Measurements from ENCODE around the gene RPL28. TPM values are rescaled to one million over a fixed set of nuclear protein-coding genes. Genes with fewer than 3 reads are reported as not detected.

RPL28 gene
- total and polyA plus RNA-seq, 2 of the 4 experiments (the other 2 are of a cell fraction): 386 to 1,693 TPM

- no peak overlapping the region for H3K9ac ChIP-seq (ENCODE audit: low read depth, low read length)
- in situ Hi-C loops (cut with MboI; ENCODE audit: low sequenced_read_pairs): no loop called here
- H3K27ac ChIP-seq (ENCODE audit: insufficient read depth, low read length): no peak overlapping the region
- H2BK120ac ChIP-seq (ENCODE audit: low read depth, low read length): no peak overlapping the region
- H3K18ac ChIP-seq (ENCODE audit: low read depth, low read length): no peak overlapping the region
- no peak overlapping the region for H4K8ac ChIP-seq (ENCODE audit: low read depth in 2 of 2, low read length in 2 of 2)
- H4K5ac ChIP-seq (ENCODE audit: low read depth, low read length): no peak overlapping the region
- POLR2A ChIA-PET (ENCODE audit: unreplicated experiment): no interaction called here
- H4K20me1 ChIP-seq (ENCODE audit: insufficient read depth, low read length): no peaks in the 10 kb centered on the region
- no peaks in the 10 kb centered on the region for H3K4me1 ChIP-seq (ENCODE audit: control insufficient read depth, insufficient read depth, low read length)
- no peaks in the 10 kb centered on the region for H3K79me1 ChIP-seq (ENCODE audit: low read depth in 1 of 2, low read length in 2 of 2)
- no peak overlapping the region for H4K91ac ChIP-seq (ENCODE audit: insufficient read depth, low read depth, low read length)
- BruUV-seq (replicated peaks): no TSS peak
- H2BK15ac ChIP-seq (ENCODE audit: low read depth, low read length): no peak overlapping the region
- no peak overlapping the region for H3K4ac ChIP-seq (ENCODE audit: low read depth, low read length)
- no peak overlapping the region for H3K14ac ChIP-seq (replicated peaks; ENCODE audit: low read depth, low read length)
- CTCF ChIA-PET: no interaction called here
- no peak overlapping the region for H2AK5ac ChIP-seq (ENCODE audit: low read depth, low read length)
- H3K9me3 ChIP-seq (ENCODE audit: control insufficient read depth, insufficient read depth, low read length): no peaks in the 10 kb centered on the region; the same call in 1 of the 2 replicates
- intact Hi-C loops (cut with micrococcal nuclease): no loop called here
- 0 out of 2 replicates have a peak, but pooled peaks cover 4% of the 10 kb centered on the region for H3K9me1 ChIP-seq (ENCODE audit: insufficient read depth, low read length)
- dilution Hi-C loops (cut with HindIII; ENCODE audit: low sequenced_read_pairs, unreplicated experiment): no loop called here
- no peak for TF ChIP-seq MAZ (IDR thresholded peaks at IDR 0.05; ENCODE audit: borderline replicate concordance, low read depth, low read length)
- no peak for TF ChIP-seq MAFK (IDR thresholded peaks at IDR 0.05; ENCODE audit: low read depth, low read length)
- TF ChIP-seq BHLHE40 (IDR thresholded peaks at IDR 0.05; ENCODE audit: low read depth, low read length): no peak
- TF ChIP-seq RCOR1 (IDR thresholded peaks at IDR 0.05; ENCODE audit: insufficient replicate concordance, low read length): no peak
- no peak for TF ChIP-seq POLR2A (IDR thresholded peaks at IDR 0.05; ENCODE audit: low read depth, low read length)
- no peak for TF ChIP-seq USF2 (IDR thresholded peaks at IDR 0.05; ENCODE audit: low read depth, low read length)
- TF ChIP-seq NFE2L2 (IDR thresholded peaks at IDR 0.05; ENCODE audit: low read depth, low read length): no peak
- no peak for TF ChIP-seq SMC3 (IDR thresholded peaks at IDR 0.05; ENCODE audit: low read depth, low read length)
- TF ChIP-seq, protein P1, sequence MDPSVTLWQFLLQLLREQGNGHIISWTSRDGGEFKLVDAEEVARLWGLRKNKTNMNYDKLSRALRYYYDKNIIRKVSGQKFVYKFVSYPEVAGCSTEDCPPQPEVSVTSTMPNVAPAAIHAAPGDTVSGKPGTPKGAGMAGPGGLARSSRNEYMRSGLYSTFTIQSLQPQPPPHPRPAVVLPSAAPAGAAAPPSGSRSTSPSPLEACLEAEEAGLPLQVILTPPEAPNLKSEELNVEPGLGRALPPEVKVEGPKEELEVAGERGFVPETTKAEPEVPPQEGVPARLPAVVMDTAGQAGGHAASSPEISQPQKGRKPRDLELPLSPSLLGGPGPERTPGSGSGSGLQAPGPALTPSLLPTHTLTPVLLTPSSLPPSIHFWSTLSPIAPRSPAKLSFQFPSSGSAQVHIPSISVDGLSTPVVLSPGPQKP (IDR thresholded peaks at IDR 0.05; ENCODE audit: borderline replicate concordance, low read depth, low read length): no peak
- no peak for TF ChIP-seq RFX5 (IDR thresholded peaks at IDR 0.05; ENCODE audit: low read depth, low read length)
- no peak for TF ChIP-seq CEBPB (IDR thresholded peaks at IDR 0.05; ENCODE audit: low read depth, low read length)
- TF ChIP-seq CHD1 (IDR thresholded peaks at IDR 0.05; ENCODE audit: low read depth, low read length): no peak
- no peak for TF ChIP-seq RAD21 (IDR thresholded peaks at IDR 0.05; ENCODE audit: low read length)
- no peak for TF ChIP-seq FOS (IDR thresholded peaks at IDR 0.05; ENCODE audit: low read depth, low read length)
- no peak for TF ChIP-seq CTCF (conservative IDR thresholded peaks at IDR 0.05; ENCODE audit: low read depth, low read length)
- no peak overlapping the region for H3K4me2 ChIP-seq (ENCODE audit: low read depth, low read length)
- H2BK20ac ChIP-seq (ENCODE audit: low read depth, low read length): no peak overlapping the region
- H3K4me3 ChIP-seq (ENCODE audit: insufficient read depth, low read depth, low read length): no peak overlapping the region
- no peak overlapping the region for H3K56ac ChIP-seq (ENCODE audit: extremely low read depth, insufficient read depth, low read length)
- no peak overlapping the region for H2AFZ ChIP-seq (replicated peaks; ENCODE audit: low read length, poor library complexity)
- H2AK9ac ChIP-seq (replicated peaks; ENCODE audit: low read depth, low read length, poor library complexity): no peak overlapping the region
- WGBS, 2 experiments (ENCODE audit: extremely low coverage in 2 of 2, insufficient read length in 1 of 2): no CpG with 5 or more reads among the region's 2 CpGs
- H3K27me3 ChIP-seq (ENCODE audit: control insufficient read depth, insufficient read depth, low read length): peaks cover 17% of the 10 kb centered on the region
- DNase-seq (no peak), ATAC-seq (ENCODE audit: low read depth) (no peak)
- no peaks in the 10 kb centered on the region for H3K36me3 ChIP-seq (ENCODE audit: control insufficient read depth, insufficient read depth, low read length)
- H3K23ac ChIP-seq (ENCODE audit: low read depth, low read length): no peak overlapping the region
- H2BK5ac ChIP-seq (ENCODE audit: low read depth, low read length, poor library complexity, severe bottlenecking): no peak overlapping the region
Observed at GRCh38 chr19:55426042-55426441, 40.3 kb downstream of the RPL28 start.

Measured in IMR-90 (cell line).